ENCODE measurements around the gene HDDC2. TPM values are rescaled to one million over a fixed set of nuclear protein-coding genes. Genes with fewer than 3 reads are reported as not detected.

HDDC2 gene
- total RNA-seq, 1 donor from 2014 or later = 49.4 TPM

DNA sequence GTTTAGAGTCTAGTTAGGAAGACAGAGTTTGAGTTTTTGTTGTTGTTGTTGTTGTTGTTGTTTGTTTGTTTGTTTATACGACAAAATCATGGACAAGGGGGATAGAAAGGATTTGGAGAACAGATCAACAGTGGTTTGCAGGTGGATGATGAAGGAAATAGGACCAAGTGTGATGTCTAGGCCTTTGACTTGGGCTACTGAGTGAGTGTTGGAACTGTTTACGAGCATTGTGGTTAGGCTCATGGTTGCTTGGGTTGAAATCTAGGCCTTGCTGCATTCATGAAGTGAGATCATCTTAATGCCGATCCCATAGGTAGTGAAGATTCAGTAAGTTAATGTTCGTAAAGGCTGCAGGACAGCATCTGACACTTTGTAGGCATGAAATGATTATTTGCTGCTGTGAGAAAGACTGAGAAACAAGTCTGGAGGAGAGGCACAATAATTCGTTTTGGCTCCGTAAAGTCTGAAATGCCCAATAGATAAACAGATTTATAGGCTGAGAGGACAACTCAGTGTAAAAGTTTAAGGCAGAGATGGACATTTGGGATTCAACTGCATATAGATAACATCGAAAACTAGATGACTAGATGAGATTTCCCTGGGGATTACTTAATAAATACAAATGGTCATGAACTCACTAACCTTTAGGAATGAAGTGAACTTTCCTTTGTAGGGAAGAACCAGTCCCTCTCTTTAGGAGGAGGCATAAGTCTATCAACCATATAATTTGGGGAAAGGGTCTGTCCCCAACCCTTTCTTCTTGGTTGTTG, 70.0 kb downstream of the HDDC2 start:
- H3K4me3 Mint-ChIP-seq (ENCODE audit: low read depth) = no peak overlapping the region

DNA sequence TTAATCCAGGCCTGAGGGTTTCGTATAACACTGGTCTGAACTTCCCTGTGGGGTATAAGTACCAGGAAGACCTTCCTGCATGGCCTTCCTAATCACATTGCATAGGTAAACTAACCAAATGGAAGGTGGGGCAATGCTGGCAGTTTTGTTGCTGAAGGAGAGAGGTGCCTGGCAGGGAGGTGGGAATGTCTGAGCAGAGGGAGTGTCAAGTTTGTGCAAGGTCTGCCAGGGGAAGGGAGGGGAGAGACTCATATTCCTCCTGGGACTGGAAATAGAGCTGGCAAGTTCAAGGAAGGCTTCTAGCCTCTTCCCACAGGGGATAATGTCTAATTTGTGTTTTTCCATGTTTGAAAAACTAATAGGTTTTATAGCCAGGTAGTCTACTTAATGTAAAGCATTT, 70.6 kb downstream of the HDDC2 start:
- H3K4me1 Mint-ChIP-seq (ENCODE audit: low read depth) = peaks cover 10% of the 10 kb centered on the region
- H3K36me3 Mint-ChIP-seq (ENCODE audit: insufficient read depth) = no peaks in the 10 kb centered on the region
- no peak for DNase-seq (ENCODE audit: low spot score, unreplicated experiment)

More for the DNA sequence above, 70.0 kb downstream of the HDDC2 start:
- Mint-ChIP-seq H3K27ac (no peak overlapping the region), H3K27me3 (no peaks in the 10 kb centered on the region), H3K4me1 (ENCODE audit: low read depth) (peaks cover 10% of the 10 kb centered on the region), H3K9me3 (ENCODE audit: low read depth) (no peaks in the 10 kb centered on the region), H3K36me3 (ENCODE audit: insufficient read depth) (no peaks in the 10 kb centered on the region)
- TF ChIP-seq, protein P1, sequence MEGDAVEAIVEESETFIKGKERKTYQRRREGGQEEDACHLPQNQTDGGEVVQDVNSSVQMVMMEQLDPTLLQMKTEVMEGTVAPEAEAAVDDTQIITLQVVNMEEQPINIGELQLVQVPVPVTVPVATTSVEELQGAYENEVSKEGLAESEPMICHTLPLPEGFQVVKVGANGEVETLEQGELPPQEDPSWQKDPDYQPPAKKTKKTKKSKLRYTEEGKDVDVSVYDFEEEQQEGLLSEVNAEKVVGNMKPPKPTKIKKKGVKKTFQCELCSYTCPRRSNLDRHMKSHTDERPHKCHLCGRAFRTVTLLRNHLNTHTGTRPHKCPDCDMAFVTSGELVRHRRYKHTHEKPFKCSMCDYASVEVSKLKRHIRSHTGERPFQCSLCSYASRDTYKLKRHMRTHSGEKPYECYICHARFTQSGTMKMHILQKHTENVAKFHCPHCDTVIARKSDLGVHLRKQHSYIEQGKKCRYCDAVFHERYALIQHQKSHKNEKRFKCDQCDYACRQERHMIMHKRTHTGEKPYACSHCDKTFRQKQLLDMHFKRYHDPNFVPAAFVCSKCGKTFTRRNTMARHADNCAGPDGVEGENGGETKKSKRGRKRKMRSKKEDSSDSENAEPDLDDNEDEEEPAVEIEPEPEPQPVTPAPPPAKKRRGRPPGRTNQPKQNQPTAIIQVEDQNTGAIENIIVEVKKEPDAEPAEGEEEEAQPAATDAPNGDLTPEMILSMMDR (IDR thresholded peaks at IDR 0.05; ENCODE audit: unreplicated experiment) = no peak
- DNase-seq (ENCODE audit: low spot score, unreplicated experiment) = no peak

DNA sequence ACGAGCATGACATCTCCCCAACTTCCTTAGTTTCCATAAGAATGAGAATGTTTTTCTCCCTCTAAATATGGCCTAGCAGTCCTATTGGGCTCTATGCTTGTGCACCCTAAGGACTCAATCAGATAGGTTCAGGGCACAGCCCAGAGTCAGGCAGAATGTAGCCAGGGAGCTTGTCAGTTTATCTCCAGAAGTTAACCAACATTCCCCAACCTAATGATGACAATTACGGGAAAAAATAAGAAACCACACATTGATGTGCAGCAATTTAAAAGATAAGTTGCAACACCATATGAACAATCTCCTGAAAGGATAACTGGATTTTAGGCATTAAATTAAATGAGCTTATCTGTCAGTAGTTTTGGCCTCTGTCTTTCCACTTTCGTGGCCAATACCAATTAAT, 71.1 kb downstream of the HDDC2 start:
- peaks cover 10% of the 10 kb centered on the region for H3K4me1 Mint-ChIP-seq (ENCODE audit: low read depth)
- no peak for DNase-seq (ENCODE audit: low spot score, unreplicated experiment)
- no peaks in the 10 kb centered on the region for H3K27me3 Mint-ChIP-seq
- H3K4me3 Mint-ChIP-seq (ENCODE audit: low read depth) = no peak overlapping the region
- H3K27ac Mint-ChIP-seq = no peak overlapping the region
- no peaks in the 10 kb centered on the region for H3K36me3 Mint-ChIP-seq (ENCODE audit: insufficient read depth)
- TF ChIP-seq, protein P1 (IDR thresholded peaks at IDR 0.05; ENCODE audit: unreplicated experiment) = no peak
- H3K9me3 Mint-ChIP-seq (ENCODE audit: low read depth) = no peaks in the 10 kb centered on the region

More for the DNA sequence above, 70.6 kb downstream of the HDDC2 start:
- Mint-ChIP-seq H3K4me3 (ENCODE audit: low read depth) (no peak overlapping the region), H3K27ac (peak overlapping the region; percentile 16), H3K27me3 (no peaks in the 10 kb centered on the region), H3K9me3 (ENCODE audit: low read depth) (no peaks in the 10 kb centered on the region)
- TF ChIP-seq, protein P1 (IDR thresholded peaks at IDR 0.05; ENCODE audit: unreplicated experiment) = no peak

DNA sequence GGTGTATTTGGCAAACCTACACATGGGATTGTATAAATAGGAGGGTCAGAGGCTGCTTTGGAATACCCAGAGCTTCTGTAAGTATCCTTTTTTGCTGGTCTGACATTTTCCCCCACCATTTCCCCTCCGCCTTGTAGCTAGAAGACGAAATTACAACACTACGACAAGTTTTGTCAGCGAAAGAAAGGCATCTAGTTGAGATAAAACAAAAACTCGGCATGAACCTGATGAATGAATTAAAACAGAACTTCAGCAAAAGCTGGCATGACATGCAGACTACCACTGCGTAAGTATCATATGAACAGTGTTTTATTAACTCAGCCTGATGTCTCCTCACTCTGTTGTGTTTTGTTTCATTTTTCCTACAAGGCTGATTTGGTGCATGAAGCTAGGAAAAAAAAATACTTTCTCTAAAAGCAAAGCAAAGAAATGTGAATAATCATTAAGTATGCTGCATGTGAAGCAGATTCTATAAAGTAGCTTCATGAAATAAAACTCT, 72.7 kb downstream of the HDDC2 start:
- H3K4me3 Mint-ChIP-seq (ENCODE audit: low read depth) = no peak overlapping the region
- H3K9me3 Mint-ChIP-seq (ENCODE audit: low read depth) = no peaks in the 10 kb centered on the region
- TF ChIP-seq, protein P1 (IDR thresholded peaks at IDR 0.05; ENCODE audit: unreplicated experiment) = no peak
- no peak overlapping the region for H3K27ac Mint-ChIP-seq
- peaks cover 7% of the 10 kb centered on the region for H3K4me1 Mint-ChIP-seq (ENCODE audit: low read depth)
- no peak for DNase-seq (ENCODE audit: low spot score, unreplicated experiment)
- no peaks in the 10 kb centered on the region for H3K27me3 Mint-ChIP-seq
- no peaks in the 10 kb centered on the region for H3K36me3 Mint-ChIP-seq (ENCODE audit: insufficient read depth)

DNA sequence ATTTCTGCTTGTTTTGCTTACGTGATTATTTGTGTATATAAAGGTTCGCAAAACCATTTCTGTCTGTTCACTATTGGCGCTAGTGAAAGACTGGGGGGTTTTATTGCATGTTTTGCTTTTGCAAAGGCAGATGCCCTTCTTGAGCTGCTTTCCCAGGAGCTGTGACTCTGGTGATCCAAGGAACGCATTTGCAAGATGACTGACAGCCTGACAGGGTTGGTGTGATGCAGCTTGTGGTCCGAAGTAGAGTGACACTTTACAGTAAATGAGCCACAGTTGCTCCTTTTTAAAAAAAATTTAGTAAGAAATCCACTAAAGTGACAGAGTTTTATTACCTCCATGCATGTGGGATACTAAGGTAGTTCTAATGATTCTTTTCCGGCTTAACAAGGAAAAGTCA, 74.5 kb downstream of the HDDC2 start:
- TF ChIP-seq, protein P1 (IDR thresholded peaks at IDR 0.05; ENCODE audit: unreplicated experiment) = no peak
- no peak for DNase-seq (ENCODE audit: low spot score, unreplicated experiment)
- Mint-ChIP-seq H3K4me1 (ENCODE audit: low read depth) (peaks cover 7% of the 10 kb centered on the region), H3K9me3 (ENCODE audit: low read depth) (no peaks in the 10 kb centered on the region), H3K4me3 (ENCODE audit: low read depth) (no peak overlapping the region), H3K36me3 (ENCODE audit: insufficient read depth) (no peaks in the 10 kb centered on the region), H3K27me3 (no peaks in the 10 kb centered on the region), H3K27ac (no peak overlapping the region)

Other genes with a start within 250 kb of the HDDC2 start
- gene TPD52L1, start 148.2 kb downstream of the HDDC2 start, total RNA-seq = 33.8 and 39.6 TPM in 2 replicates